ENCODE measurements around the gene PZP.

GRCh38 chr12:9111525-9111924, 96.7 kb downstream of the PZP start:
- TF ChIP-seq CTCF (IDR thresholded peaks at IDR 0.05) (no peak), POLR2A (IDR thresholded peaks at IDR 0.05) (no peak)
